ENCODE data around the gene PPP2R5D. TPM values are rescaled to one million over a fixed set of nuclear protein-coding genes. Genes with fewer than 3 reads are reported as not detected.

The PPP2R5D gene
- total and polyA plus RNA-seq, 9 of the 15 experiments (the other 6 are each of a cell fraction or from before 2014, with no cell fraction given): 1.3 to 96.1 (median 38.4) TPM

- TF ChIP-seq, protein P1, sequence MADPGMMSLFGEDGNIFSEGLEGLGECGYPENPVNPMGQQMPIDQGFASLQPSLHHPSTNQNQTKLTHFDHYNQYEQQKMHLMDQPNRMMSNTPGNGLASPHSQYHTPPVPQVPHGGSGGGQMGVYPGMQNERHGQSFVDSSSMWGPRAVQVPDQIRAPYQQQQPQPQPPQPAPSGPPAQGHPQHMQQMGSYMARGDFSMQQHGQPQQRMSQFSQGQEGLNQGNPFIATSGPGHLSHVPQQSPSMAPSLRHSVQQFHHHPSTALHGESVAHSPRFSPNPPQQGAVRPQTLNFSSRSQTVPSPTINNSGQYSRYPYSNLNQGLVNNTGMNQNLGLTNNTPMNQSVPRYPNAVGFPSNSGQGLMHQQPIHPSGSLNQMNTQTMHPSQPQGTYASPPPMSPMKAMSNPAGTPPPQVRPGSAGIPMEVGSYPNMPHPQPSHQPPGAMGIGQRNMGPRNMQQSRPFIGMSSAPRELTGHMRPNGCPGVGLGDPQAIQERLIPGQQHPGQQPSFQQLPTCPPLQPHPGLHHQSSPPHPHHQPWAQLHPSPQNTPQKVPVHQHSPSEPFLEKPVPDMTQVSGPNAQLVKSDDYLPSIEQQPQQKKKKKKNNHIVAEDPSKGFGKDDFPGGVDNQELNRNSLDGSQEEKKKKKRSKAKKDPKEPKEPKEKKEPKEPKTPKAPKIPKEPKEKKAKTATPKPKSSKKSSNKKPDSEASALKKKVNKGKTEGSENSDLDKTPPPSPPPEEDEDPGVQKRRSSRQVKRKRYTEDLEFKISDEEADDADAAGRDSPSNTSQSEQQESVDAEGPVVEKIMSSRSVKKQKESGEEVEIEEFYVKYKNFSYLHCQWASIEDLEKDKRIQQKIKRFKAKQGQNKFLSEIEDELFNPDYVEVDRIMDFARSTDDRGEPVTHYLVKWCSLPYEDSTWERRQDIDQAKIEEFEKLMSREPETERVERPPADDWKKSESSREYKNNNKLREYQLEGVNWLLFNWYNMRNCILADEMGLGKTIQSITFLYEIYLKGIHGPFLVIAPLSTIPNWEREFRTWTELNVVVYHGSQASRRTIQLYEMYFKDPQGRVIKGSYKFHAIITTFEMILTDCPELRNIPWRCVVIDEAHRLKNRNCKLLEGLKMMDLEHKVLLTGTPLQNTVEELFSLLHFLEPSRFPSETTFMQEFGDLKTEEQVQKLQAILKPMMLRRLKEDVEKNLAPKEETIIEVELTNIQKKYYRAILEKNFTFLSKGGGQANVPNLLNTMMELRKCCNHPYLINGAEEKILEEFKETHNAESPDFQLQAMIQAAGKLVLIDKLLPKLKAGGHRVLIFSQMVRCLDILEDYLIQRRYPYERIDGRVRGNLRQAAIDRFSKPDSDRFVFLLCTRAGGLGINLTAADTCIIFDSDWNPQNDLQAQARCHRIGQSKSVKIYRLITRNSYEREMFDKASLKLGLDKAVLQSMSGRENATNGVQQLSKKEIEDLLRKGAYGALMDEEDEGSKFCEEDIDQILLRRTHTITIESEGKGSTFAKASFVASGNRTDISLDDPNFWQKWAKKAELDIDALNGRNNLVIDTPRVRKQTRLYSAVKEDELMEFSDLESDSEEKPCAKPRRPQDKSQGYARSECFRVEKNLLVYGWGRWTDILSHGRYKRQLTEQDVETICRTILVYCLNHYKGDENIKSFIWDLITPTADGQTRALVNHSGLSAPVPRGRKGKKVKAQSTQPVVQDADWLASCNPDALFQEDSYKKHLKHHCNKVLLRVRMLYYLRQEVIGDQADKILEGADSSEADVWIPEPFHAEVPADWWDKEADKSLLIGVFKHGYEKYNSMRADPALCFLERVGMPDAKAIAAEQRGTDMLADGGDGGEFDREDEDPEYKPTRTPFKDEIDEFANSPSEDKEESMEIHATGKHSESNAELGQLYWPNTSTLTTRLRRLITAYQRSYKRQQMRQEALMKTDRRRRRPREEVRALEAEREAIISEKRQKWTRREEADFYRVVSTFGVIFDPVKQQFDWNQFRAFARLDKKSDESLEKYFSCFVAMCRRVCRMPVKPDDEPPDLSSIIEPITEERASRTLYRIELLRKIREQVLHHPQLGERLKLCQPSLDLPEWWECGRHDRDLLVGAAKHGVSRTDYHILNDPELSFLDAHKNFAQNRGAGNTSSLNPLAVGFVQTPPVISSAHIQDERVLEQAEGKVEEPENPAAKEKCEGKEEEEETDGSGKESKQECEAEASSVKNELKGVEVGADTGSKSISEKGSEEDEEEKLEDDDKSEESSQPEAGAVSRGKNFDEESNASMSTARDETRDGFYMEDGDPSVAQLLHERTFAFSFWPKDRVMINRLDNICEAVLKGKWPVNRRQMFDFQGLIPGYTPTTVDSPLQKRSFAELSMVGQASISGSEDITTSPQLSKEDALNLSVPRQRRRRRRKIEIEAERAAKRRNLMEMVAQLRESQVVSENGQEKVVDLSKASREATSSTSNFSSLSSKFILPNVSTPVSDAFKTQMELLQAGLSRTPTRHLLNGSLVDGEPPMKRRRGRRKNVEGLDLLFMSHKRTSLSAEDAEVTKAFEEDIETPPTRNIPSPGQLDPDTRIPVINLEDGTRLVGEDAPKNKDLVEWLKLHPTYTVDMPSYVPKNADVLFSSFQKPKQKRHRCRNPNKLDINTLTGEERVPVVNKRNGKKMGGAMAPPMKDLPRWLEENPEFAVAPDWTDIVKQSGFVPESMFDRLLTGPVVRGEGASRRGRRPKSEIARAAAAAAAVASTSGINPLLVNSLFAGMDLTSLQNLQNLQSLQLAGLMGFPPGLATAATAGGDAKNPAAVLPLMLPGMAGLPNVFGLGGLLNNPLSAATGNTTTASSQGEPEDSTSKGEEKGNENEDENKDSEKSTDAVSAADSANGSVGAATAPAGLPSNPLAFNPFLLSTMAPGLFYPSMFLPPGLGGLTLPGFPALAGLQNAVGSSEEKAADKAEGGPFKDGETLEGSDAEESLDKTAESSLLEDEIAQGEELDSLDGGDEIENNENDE (IDR thresholded peaks at IDR 0.05; ENCODE audit: low read depth, low read length): no peak
- TF ChIP-seq ZSCAN29 (IDR thresholded peaks at IDR 0.05): 0 out of 2 replicates have a peak, but pooled peaks have one; percentile 46
- peak; percentile 60 for TF ChIP-seq RFX1 (IDR thresholded peaks at IDR 0.05)
- TF ChIP-seq, protein P2, sequence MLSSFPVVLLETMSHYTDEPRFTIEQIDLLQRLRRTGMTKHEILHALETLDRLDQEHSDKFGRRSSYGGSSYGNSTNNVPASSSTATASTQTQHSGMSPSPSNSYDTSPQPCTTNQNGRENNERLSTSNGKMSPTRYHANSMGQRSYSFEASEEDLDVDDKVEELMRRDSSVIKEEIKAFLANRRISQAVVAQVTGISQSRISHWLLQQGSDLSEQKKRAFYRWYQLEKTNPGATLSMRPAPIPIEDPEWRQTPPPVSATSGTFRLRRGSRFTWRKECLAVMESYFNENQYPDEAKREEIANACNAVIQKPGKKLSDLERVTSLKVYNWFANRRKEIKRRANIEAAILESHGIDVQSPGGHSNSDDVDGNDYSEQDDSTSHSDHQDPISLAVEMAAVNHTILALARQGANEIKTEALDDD (IDR thresholded peaks at IDR 0.05): peak; percentile 79
- 0 out of 2 replicates have a peak, but pooled peaks have one; percentile 69 for TF ChIP-seq ARID3B (CRISPR knock-in tag; IDR thresholded peaks at IDR 0.05; ENCODE audit: borderline replicate concordance)
- TF ChIP-seq NCOA2 (IDR thresholded peaks at IDR 0.05; ENCODE audit: partially characterized antibody in 2 of 2): no peak
- TF ChIP-seq ZBTB7A (IDR thresholded peaks at IDR 0.05; ENCODE audit: borderline replicate concordance, control insufficient read depth, low read depth, low read length): peak; percentile 86; the same call in 1 of the 2 replicates
- peak; percentile 77; the same call in 1 of the 2 replicates for TF ChIP-seq HDAC2 (IDR thresholded peaks at IDR 0.05)
- no peak for TF ChIP-seq SIRT6 (IDR thresholded peaks at IDR 0.05; ENCODE audit: low read depth, low read length)
- no peak for TF ChIP-seq ATF6 (CRISPR knock-in tag; IDR thresholded peaks at IDR 0.05)
- peak; percentile 63; the same call in 1 of the 2 replicates for TF ChIP-seq ERF (CRISPR knock-in tag; IDR thresholded peaks at IDR 0.05)
Observed at GRCh38 chr6:42978839-42979522, 5.4 kb upstream of the PPP2R5D start, which contains the start of gene PEX6 (continued).

Measured in K562 (cell line).